Activated CD8-positive, alpha-beta memory T cell treated with anti-CD3 and anti-CD28 coated beads, Interleukin-2, amount 50 U/mL, for 4 hours (primary cell): ENCODE measurements around the gene TFIP11.
A peak's percentile ranks its signal among the peaks of the same experiment; 100 is the strongest.

Experiments
- DNase-seq: peaks from one replicate; pipeline ENCODE4 v3.0.0-alpha.2; 2020

Gene TFIP11

GRCh38 chr22:26502688-26503561 lies 9.3 kb downstream of the TFIP11 start:
- peak; percentile 53 for DNase-seq

- no peak for DNase-seq
Measured at GRCh38 chr22:26501996-26502395, 10.3 kb downstream of the TFIP11 start.

- no peak for DNase-seq
Measured at GRCh38 chr22:26499188-26499703, 13.0 kb downstream of the TFIP11 start.

DNA sequence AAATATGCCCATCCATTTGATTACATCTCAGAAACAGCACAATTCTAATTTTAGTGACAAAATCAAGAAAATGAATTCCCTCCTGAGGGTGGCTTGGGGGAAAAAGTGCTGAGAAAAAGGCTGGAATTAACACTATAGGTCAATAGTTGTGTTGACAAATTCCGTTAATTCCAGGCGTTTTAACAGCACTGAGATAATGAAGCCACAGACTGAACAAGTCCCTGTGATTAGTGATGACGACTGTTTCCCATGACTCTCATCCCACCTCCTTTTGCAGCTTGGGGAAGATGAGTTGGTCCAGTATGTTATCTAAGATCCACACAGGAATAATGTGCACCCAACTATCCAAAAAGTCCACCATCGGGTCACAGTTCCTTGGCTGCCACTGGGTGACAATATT lies 15.8 kb downstream of the TFIP11 start:
- DNase-seq, result no peak

DNA sequence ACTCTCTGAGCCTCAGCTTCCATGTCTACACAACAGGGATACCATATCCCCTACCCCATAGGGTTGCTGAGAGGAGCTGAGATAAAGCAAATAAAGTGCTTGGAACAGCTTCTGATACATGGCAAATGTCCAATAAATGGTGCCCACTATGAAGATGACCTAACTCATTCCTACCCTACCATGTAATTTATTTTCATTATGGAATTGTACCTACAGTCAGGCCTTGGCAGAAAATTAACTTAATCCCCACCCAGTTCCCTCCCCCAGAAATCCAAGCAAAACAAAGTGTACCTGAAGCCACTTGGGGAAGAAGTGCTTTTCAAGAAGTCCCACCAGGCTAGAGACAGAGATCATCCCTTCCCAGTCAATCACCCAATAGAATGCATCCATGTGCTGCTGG lies 17.8 kb downstream of the TFIP11 start:
- no peak for DNase-seq

DNA sequence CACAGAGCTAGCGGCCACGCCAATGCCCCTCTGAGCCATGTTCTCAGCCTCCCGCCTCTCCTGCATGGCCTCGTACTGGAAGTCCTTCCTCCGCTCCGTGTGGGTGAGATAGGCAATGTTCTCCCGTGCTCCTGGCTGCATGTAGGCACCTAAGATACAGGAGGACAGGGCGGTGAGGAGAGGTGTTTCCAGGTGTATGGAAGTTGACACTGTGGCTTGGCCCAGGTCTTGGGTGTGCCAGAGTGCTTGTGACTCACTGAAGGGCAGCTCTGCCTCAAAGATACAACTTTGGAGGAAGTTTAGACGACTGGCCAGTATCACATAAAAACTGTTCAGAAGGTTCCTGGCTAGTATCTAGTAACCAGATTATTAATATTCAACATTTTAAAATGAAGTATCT lies 20.1 kb downstream of the TFIP11 start:
- DNase-seq, result no peak

DNA sequence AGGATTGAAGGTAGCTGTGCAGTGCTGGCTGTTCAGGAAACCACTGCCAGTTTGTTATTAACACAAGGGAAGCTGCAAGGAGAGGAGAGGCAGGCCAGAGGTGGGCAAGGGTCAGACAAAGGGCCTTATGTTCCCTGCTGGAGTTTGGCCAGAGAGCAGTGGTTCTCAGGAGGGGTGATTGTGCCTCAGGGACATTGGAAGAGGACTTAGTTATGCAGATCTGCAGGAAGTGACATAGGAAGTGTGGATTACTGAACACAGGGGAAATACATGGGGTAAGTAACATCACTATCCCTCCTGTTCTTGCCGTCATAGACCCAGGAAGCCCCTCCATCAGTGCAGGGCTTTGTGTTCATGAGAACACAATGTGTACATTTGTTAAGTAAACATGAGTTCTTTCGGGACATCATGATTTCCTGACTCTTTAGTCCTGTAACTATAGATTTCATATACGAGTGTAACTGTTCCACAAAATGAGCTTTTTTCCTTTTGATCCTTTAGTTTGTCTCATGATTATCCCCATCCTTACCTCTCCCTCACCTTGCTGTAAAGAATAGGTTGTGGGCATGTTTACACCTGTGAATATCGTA lies 22.7 kb downstream of the TFIP11 start:
- DNase-seq, result no peak

- DNase-seq, result no peak
Measured at GRCh38 chr22:26487996-26488395, 24.3 kb downstream of the TFIP11 start.

GRCh38 chr22:26486394-26486793 lies 25.9 kb downstream of the TFIP11 start:
- DNase-seq, result no peak

GRCh38 chr22:26485806-26486390 lies 26.4 kb downstream of the TFIP11 start:
- no peak for DNase-seq

DNA sequence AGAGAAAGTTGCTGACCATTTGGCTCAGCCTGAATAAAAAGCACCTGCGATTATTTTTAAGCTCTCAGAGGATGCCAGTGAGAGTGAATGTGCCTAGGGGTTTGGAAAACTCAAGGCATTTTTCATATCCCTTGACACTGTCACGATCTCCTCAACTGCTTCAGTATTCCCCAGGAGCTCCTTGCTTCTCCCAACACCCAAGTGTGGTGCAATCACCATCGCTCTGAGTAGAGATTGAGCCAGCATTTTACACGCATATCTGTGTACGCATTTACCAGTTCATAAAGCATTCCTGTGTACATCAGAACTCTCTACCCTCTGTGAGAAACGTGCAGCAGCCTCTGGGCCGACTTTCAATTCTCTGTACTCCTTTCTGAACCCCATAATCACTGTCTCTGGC lies 27.3 kb downstream of the TFIP11 start:
- DNase-seq, result no peak

- DNase-seq, result no peak
Measured at GRCh38 chr22:26484360-26484706, 27.9 kb downstream of the TFIP11 start.

DNA sequence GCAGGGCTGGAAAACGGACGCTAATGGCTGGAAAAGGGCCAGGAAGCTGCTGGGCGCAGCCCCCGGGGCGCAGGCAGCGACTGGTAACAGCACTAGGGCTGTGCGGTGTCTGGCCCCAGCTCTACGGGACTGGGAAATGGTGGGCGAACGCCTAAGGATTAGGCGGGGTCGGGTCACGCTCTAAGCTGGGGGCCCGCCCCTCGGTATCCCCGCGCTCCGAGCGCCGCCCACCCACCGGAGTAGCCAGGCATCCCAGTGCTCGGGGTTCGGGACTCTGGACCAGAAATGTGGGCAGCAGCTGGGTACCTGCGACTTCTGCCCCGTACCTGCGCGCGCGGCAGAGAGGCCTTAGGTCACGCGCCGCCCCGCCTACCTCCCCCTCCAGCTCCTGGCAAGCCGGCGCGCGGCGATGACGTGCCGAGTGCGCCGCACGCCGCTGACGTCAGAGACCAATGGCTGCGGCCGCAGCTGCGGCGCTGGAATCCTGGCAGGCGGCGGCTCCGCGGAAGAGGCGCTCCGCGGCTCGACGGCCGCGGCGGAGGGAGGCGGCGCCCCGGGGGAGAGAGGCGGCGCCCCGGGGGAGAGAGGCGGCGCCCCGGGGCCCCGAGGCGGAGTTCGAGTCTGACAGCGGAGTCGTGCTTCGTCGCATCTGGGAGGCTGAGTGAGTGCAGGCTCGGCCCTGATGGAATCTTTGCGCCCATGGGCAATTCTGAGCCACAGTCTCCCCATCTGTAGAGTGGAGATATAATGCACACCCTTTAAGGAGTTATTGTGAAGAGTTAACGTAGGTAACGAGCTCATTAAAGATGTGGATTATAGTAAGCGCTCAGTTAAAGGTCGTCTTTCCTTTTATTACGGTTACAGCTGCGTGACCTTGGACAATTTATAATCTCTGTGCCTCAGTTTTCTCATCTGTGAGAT lies 28.6 kb downstream of the TFIP11 start, which contains the start of the genes HPS4 and SRRD:
TSS of gene HPS4 (minus strand) at position 345 of the 921 bp plus-strand sequence. CDS start 2,021 bp downstream, outside the sequence.
TSS of gene SRRD (plus strand) at position 439 of the 921 bp plus-strand sequence. CDS start at position 453, 14 bp downstream.
- DNase-seq, result peak; percentile 93

DNA sequence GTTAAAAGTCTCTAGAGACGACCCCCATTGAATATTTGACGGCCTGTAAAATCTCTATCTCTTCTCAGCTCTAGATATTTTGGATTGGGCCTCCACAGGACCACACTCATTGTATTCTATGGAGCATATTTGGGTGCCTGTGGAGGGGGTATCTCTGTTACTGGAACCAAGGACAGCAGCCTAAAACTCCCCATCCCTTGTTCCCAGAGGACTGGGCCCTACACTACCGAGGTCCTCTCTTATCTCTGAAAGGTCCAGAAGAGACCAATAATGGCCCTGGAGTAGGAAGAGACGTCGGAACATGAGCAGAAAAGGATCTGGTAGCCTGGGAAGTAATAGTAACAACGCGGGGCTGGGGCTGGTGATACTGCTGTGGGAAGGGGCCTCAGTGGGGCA lies 29.2 kb downstream of the TFIP11 start:
- DNase-seq, result no peak

GRCh38 chr22:26482161-26482560 lies 30.1 kb downstream of the TFIP11 start:
- no peak for DNase-seq

- DNase-seq, result no peak
Measured at GRCh38 chr22:26481694-26482093, 30.6 kb downstream of the TFIP11 start.

- DNase-seq, result no peak
Measured at GRCh38 chr22:26481112-26481693, 31.1 kb downstream of the TFIP11 start.

GRCh38 chr22:26480611-26480932 lies 31.7 kb downstream of the TFIP11 start:
- no peak for DNase-seq

- DNase-seq, result no peak
Measured at GRCh38 chr22:26479792-26480610, 32.3 kb downstream of the TFIP11 start.

DNA sequence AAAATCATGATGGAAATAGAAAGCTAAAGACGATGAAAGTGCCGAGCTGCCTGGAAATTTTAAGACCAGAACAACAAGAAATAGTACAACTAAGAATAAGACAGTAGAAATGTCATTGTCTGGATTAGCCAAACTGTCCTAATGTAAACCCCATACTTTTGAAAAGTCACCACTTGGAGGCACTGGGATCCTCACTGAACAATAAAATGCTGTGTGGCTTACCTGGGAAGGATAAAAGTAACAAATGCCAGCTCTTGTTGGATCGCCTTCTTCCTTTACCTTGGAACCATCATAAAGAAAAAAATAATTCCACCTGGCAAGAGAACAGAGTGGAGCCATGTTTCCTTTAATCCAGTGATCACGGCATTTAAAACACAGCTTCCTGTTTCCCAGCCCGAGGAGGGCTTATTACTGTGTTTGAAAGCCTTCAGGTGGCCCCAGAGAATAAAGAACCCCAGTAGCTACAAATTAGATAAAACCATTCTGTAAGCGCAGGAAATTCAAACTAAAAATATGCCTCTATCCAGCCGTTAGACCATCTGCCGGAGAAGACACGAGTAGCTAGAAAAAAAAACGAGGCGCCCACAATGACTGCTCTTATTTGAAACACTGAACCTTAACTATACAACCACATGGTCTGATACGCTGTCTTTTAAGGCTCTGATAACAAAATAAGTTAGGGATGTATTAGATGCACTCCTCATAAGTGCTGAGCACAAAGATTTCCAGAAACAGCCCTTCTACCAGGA lies 33.1 kb downstream of the TFIP11 start:
- no peak for DNase-seq

DNA sequence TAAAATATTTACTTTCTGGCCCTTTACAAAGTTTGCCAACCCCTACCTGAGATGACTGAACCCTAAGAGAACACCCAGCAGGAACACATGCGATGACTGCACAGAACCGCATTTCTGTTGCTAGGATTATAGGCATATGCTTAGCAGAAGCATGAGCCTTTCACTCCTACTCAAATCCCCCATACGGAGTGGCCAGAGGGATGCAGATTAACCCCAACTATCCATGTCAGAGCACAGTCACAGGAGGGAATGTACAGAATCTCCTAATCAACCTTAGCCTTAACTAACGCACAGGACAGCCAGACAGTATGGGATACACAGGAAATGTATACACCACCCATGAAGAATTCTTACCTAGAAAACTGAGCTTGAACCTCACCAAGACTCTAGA lies 34.9 kb downstream of the TFIP11 start:
- no peak for DNase-seq
